HG03159 (cell line): ENCODE measurements around the gene ZKSCAN1.
"Not testable (repeated sequence)": the region's sequence is repeated elsewhere in the genome, so short reads cannot be mapped to it uniquely, and the experiment has no call there.

Experiments used
- ATAC-seq: cut with Tn5 transposase; IDR thresholded peaks from one replicate; pipeline ENCODE4 v1.9.1; 2021; ENCODE audit warnings: mild to moderate bottlenecking, moderate library complexity; ENCODE audit not compliant: unreplicated experiment

ZKSCAN1 gene

DNA sequence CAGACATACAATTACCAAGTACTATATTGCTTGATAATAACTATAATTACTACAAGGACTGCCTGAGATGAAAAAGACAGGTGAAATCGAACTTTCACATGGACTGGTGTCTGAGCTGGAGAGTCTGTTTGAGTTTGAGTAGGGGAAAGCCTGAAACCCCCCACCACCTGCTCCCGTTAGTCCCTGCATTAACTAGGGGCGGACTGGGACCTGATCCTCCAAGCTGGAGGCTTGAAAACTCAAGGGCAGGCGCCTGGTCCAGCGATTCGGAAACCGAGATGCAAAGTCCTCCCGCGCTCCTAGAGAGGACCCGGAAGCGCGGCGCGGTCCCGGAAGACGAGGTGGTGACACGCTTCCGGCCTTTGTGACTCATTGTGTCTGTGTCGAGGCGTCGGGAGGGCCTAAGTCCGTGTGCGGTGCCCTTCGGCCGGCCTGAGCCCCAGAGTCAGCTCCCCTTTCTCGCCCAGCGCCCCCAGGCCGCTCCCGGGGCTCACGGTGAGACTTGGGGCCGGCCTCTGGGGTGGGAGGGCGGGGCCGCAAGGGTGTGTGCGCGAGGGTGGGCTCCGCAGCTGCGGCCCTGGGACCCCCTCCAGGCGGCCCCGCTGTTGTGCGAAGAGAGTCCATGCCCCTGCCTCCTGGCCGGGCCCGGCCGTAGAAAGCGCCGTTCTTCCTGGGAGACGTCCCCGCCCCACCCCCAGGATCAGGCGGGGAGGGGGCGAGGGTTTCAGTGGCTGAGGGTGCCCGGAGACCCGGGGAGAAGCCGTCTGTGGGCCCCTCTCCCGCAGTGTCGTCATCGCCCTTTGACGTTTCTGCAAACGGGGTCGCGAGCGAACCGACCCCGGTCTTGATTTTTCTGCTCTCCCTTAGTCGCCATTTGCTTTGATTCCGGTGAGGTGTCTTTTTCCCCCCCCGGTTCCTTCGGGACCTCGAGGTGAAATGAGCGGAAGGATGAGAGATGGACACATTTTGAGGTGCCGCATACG, at the start of gene ZKSCAN1:
Gene ZKSCAN1 (plus strand): TSS at position 365 of the 983 bp plus-strand sequence. CDS start 7,911 bp downstream, outside the sequence.
- ATAC-seq = peak; percentile 95

DNA sequence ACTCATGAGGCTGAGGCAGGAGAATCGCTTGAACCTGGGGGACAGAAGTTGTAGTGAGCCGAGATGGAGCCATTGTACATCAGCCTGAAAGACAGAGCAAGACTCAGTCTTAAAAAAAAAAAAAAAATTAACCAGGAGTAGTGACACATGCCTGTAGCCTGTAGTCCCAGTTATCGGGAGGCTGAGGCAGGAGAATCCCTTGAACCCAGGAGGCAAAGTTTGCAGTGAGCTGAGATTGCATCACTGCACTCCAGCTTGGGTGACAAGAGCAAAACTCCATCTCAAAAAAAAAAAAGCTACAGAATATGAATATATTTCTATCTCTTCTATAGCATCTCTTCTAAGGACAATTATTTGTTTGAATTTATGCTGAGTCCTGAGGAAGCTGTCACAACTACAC, 46.1 kb upstream of the ZKSCAN1 start:
- no peak for ATAC-seq

DNA sequence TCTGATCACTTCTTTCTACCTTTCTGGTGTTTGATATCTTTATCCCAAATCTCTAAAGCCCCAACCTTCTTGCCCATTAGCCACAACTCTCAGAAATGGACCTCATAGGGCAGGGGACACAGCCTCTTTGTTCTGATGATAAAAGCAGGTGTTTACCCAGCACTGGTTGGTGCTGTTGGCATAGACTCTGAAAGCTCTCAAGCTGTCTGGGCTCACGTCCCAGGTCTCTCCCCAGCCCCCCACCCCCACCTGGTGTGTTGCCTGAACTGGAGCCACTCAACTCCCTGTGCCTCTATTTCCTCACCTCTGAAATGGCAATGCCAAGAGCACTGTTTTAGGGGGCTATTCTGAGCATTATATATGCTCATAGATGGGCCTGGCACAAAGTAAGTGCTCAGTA, 45.6 kb upstream of the ZKSCAN1 start:
- not testable (repeated sequence) for ATAC-seq

DNA sequence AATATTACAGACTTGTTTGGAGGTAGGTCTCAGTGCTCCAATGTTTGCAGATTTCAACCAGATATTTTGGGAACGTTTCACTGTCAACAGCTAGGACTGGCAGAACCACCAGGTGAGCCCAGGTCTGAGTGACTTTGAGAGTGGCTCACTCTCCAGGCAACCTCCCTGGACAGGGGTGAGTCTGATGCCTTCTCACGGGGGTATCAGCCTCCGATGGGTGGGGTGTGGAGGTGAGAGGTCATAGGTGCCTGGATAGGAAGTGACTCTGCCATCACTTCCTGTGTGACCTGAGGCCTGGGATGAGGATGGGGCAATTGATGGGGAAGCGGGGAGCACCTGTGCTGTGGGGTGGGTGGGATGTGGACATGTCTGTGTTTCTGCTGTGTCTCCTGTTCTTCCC, 44.2 kb upstream of the ZKSCAN1 start:
- ATAC-seq = no peak

DNA sequence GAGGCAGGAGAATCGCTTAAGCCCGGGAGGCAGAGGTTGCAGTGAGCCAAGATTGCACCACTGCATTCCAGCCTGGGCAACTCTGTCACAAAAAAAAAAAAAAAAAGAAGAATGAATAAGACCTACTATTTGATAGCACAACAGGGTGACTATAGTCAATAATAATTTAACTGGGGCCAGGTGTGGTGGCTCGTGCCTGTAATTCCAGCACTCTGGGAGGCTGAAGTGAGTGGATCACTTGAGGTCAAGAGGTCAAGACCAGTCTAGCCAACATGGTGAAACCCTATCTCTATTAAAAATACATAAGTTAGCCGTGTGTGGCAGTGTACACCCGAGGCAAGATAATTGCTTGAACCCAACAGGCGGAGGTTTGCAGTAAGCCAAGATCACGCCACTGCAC, 41.6 kb upstream of the ZKSCAN1 start:
- not testable (repeated sequence) for ATAC-seq

DNA sequence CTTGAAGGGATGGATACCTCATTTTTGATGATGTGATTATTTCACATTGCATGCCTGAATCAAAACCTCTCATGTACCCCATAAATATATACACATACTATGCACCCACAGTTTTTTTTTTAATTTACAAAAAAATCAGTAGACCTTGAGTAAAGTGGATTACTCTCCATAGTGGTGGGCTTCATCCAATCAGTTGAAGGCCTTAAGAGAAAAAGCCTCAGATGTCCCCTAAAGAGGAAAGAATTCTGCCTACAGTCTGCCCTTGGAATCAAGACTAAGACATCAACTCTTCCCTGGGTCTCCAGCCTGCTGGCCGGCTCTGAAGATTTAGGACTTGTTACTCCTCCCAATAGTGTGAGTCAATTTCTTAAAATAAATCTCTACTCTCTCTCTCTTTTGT, 40.7 kb upstream of the ZKSCAN1 start:
- no peak for ATAC-seq

DNA sequence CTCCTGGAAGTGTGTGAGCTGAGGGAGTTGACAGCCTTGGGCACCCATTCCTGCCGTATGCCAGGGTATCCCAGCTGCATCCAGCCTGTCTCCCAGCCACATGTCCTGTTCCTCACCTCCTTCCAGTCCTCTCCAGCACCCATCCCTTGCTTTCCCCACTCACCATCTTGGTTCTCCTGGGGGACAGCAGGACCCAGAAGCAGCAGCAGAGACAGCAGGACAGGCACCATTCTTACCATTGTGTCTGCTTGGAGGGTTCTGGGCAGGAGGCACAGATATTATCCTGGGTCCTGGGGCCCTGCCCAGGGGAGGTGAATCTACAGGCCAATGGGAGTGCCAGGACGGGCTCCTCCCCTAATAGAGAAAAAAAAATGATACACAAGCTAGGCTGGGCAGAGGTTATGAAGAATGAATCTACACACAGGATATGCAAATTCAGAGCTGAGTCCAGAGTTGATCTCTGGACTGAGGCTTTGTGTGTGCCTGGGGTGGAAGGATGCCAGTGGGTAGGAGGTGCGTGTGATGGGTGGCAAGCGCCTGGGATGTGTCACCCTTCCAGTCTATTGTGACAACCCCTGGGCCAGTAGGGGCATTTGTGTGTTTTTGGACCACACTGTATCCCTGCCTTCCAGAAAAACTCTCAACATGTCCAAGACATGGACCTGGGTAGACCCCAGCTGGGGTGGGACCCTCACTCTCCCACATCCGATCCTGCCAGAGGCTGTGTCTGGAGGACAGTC, 39.4 kb upstream of the ZKSCAN1 start, which contains the start of gene AZGP1:
Gene AZGP1 (minus strand): TSS at position 250 of the 740 bp plus-strand sequence. CDS start 11 bp downstream, at position 239.
- no peak for ATAC-seq

DNA sequence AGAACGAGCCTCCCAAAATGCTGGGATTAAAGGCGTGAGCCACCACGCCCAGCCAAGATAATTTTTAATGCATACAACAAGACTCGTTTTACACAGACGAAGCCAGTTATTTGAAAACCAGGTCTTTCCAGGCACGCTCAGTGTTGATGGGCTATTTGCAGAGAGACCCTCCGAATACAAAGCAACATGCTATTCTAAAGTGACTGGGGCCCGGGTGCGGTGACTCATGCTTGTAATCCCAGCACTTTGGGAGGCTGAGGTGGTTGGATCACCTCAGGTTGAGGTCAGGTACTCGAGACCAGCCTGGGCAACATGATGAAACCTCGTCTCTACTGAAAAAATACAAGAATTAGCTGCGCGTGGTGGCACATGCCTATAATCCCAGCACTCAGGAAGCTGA, 38.8 kb upstream of the ZKSCAN1 start:
- no peak for ATAC-seq

DNA sequence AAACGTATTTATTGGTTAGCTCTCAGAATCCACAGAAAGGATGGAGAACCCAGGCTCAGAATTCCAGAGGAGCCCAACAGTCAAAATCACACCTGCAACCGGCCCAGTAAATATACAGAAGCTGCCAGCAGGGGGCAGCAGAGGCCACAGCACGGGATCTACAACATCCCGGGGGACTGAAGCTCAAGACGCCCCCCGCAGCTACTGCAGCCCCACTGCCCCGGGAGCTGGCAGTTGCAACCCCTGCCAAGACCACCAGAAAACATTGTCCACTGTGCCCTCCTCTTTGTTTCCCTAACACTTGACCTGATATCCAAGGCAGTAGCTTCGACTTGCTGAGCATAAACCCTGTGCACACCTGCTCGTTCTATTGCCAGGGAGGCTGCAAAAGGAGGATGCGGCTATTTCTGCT, 35.6 kb upstream of the ZKSCAN1 start:
- ATAC-seq = not testable (repeated sequence)

DNA sequence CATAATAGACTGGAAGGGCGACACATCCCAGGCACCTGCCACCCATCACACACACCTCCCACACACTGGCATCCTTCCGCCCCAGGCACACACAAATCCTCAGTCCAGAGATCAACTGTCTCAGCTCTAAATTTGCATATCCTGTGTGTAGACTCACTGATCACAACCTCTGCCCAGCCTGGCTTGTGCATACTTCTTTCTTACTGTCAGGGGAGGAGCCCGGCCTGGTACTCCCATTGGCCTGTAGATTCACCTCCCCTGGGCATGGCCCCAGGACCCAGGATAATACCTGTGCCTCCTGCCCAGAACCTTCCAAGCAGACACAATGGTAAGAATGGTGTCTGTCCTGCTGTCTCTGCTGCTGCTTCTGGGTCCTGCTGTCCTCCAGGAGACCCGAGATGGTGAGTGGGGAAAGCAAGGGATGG, 34.9 kb upstream of the ZKSCAN1 start:
- ATAC-seq = not testable (repeated sequence)

DNA sequence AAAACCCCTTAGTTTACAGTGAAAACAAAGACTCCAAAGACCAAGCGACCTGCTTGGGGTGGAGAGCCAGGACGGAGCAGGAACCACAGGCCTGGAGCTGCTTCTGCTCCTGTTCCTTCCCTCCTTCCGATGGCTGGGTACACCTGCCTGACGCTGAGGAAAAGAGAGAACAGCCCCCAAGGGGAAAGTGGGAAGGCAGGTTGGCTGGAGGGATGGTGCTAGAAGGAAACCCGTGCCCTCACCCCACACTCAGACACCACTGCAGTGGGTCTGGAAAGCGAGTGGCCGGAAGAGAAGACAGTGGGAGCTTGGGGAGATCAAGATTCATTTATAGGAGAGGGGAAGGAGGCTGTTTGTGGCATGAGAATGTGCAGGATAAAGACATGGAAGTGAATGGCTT, 34.3 kb upstream of the ZKSCAN1 start:
- not testable (repeated sequence) for ATAC-seq

DNA sequence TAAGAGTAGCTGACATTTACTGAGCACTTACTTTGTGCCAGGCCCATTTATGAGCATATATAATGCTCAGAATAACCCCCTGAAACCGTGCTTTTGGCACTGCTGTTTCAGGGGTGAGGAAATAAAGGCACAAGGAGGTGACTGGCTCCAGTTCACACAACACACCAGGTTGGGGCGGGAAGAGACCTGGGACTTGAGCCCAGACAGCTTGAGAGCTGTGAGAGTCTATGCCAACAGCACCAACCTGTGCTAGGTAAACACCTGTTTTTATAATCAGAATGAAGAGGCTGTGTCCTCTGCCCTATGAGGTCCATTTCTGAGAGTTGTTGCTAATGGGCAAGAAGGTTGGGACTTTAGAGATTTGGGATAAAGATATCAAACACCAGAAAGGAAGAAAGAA, 30.8 kb upstream of the ZKSCAN1 start:
- no peak for ATAC-seq

DNA sequence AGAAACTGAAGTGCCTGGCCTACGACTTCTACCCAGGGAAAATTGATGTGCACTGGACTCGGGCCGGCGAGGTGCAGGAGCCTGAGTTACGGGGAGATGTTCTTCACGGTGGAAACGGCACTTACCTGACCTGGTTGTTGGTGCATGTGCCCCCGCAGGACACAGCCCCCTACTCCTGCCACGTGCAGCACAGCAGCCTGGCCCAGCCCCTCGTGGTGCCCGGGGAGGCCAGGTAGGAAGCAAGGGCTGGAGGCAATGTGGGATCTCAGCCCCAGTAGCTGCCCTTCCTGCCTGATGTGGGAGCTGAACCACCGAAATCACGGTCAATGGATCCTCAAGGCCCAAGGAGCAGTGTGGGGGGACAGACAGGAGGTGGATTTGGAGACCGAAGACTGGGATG, 28.1 kb upstream of the ZKSCAN1 start:
- ATAC-seq = not testable (repeated sequence)

DNA sequence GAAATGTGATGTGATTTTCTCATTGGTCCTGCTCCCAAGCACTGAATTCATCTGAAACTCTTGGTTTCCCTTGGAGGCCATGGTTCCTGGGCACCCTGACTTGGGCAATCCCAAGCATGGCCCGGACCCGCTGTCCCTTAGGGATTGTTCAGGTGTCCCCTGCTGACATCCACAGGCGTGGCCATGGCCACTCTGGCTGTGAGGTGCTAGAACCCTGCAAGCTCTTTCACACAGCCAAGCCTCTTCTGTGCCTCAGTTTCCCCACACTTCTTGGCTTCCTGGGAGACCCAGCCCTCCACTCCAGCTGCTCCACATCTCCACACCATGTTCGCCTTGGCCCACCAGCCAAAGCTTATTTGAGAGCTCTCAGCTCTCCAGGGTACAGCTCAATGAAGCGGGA, 27.6 kb upstream of the ZKSCAN1 start:
- ATAC-seq = no peak

DNA sequence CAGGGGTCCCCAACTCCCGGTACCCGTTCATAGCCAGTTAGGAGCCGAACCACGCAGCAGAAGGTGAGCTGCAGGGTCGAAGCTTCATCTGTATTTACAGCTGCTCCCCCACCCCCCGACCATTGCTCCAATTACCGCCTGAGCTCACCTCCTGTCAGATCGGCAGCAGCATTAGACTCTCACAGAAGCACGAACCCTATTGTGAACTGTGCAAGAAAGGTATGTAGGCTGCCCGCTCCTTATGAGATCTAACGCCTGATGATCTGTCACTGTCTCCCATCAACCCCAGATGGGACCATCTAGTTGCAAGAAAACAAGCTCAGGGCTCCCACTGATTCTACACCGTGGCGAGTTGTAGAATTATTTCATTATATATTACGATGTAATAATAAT, 24.9 kb upstream of the ZKSCAN1 start:
- no peak for ATAC-seq

DNA sequence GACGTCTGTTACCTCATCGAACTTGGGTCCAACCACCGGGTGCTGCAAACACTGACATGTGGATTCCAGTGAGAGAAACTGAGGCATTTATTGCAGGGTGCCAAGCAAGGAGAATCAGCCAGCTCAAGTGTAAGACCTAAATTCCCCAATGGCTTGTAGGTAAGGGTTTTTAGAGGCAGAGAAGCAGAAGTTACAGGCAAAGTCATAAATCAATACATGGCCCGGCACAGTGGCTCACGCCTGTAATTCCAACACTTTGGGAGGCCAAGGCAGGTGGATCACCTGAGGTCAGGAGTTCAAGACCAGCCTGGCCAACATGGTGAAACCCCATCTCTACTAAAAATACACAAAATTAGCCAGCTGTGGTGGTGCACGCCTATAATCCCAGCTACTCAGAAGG, 23.9 kb upstream of the ZKSCAN1 start:
- not testable (repeated sequence) for ATAC-seq

DNA sequence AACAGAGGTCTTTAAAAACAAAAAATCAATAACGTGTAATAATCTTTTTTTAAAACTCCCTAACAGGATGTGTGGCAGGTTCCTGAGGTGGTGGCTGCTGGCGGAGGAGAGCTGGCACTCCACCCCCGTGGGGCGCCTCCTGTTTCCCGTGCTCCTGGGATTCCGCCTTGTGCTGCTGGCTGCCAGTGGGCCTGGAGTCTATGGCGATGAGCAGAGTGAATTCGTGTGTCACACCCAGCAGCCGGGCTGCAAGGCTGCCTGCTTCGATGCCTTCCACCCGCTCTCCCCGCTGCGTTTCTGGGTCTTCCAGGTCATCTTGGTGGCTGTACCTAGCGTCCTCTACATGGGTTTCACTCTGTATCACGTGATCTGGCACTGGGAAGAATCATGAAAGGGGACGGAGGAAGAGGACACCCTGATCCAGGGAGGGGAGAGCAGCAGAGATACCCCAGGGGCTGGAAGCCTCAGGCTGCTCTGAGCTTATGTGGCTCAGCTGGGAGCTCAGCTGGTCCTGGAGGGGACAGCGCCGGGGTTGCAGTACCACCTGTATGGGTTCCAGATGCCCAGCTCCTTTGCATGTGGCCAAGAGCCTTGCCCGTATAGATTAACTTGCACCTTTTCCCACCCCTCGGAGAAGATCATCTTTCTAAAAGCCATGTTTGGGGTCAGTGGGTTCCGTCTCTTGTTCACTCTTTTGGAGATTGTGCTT, 22.9 kb upstream of the ZKSCAN1 start:
- ATAC-seq = no peak

DNA sequence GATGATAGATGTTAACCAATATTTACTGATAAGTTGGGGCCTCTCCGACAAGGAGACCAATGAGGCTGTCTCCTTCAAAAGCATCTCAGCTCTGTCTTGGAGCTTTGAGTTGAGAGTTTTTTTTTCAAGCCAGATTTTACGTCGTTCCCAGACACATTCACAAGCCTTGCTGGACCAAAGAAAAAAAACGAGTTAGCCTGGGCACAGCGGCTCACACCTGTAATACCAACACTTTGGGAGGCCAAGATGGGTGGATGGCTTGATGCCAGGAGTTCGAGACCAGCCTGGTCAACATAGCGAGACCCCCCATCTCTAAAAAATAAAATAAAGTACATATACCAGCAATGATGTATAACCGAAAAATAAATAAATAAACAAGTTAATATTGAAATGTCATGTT, 20.6 kb upstream of the ZKSCAN1 start:
- no peak for ATAC-seq

DNA sequence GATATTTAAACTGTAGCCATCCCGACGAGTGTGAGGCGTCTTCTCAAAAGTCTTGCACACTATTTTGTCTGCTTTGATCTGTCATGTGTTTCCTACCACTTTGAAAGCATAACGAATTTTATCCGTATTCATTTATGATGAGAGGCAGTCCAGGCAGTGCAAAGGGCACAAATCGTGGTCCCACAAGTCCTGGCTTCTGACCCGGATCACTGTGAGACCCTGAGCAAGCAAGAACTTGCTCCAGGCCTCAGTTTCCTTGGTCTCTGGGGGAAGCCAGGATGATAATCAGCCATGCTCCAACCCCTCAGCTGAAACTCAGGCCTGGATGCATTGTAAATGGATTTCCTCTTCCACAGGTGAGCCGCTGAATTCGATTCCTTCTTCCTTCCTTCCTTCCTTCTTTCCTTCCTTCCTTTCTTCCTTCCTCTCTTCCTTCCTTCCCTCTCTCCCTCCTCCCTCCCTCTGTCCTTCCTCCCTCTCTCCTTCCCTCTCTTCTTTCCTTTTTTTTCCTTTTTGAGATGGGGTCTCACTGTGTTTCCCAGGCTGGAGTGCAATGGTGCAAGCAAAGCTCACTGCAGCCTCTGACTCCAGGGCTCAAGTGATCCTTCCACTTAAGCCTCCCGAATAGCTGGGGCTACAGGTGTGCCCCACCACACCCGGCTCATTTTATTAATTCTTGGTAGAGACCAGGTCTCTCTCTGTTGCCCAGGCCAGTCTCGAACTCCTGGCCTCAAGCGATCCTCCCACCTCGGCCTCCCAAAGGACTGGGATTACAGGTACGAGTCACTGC, 18.4 kb upstream of the ZKSCAN1 start:
- ATAC-seq = no peak

DNA sequence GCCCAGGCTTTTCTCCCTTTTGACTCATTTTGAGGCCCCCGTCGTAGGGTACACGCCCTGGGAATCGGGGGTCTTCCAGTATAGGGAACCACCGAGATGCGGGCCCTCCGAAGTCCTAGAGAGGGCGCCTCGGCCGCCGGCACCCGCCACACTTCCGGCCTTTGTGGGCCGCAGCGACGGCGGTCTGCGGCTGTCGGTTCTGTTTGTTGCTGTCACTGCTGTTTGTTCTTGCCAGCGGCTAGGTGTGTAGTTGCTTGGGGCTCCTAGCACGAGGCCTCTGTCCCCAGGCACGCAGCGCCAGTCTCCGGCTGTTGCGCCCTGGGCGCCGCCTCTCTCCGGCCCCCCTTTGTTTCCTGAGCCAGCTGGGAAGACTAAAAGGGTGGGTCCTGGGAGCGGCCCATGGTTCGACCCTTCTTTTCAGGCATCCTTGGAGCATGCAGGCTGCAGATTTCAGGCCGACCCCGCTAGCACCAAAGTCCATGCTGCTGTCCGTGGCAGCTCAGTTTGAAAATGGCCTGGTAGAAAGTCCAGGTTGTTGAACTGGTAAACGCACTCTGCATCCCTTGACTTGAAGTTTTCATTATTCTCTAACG, 17.8 kb upstream of the ZKSCAN1 start:
- ATAC-seq = peak; percentile 78
